Stimulated activated CD4-positive, alpha-beta T cell treated with anti-CD3 and anti-CD28 coated beads, Interleukin-15, amount 100 ng/mL, for 1 hour (primary cell): Measurements from ENCODE around the gene MYCT1.

Source experiments
- DNase-seq, 2 donors: peaks; one replicate each; pipeline ENCODE4 v3.0.0-alpha.2; 2020; ENCODE audit warnings: low read depth in 1 of 2, low spot score in 1 of 2

The MYCT1 gene

GRCh38 chr6:152721956-152722355, 24.3 kb downstream of the MYCT1 start:
- DNase-seq: no peak

GRCh38 chr6:152723398-152723797, 25.7 kb downstream of the MYCT1 start:
- no peak for DNase-seq

GRCh38 chr6:152726313-152726712, 28.6 kb downstream of the MYCT1 start:
- DNase-seq: no peak

GRCh38 chr6:152727507-152727906, 29.8 kb downstream of the MYCT1 start:
- no peak for DNase-seq

GRCh38 chr6:152734630-152735029, 36.9 kb downstream of the MYCT1 start:
- DNase-seq: no peak

- DNase-seq: no peak
These were observed 39.1 kb downstream of the MYCT1 start for GRCh38 chr6:152736687-152737273.

- no peak for DNase-seq
These were observed 47.9 kb downstream of the MYCT1 start for GRCh38 chr6:152745509-152746171.

GRCh38 chr6:152746172-152746553, 48.5 kb downstream of the MYCT1 start:
- no peak for DNase-seq

GRCh38 chr6:152748843-152749242, 51.1 kb downstream of the MYCT1 start:
- no peak for DNase-seq

- DNase-seq: no peak
These were observed 51.6 kb downstream of the MYCT1 start for GRCh38 chr6:152749336-152749735.

GRCh38 chr6:152750694-152751093, 53.0 kb downstream of the MYCT1 start, which contains the start of gene VIP:
Gene VIP (plus strand): TSS chr6:152750797. CDS start chr6:152752178, 1,381 bp downstream.
- no peak for DNase-seq

- no peak for DNase-seq
These were observed 67.6 kb downstream of the MYCT1 start for GRCh38 chr6:152765331-152765730.

- DNase-seq: no peak
These were observed 71.5 kb downstream of the MYCT1 start for GRCh38 chr6:152769159-152769558.

GRCh38 chr6:152769993-152770392, 72.3 kb downstream of the MYCT1 start:
- DNase-seq: no peak

GRCh38 chr6:152771061-152771687, 73.5 kb downstream of the MYCT1 start:
- no peak for DNase-seq
